ENCODE results near the gene C16orf90. TPM values are rescaled to one million over a fixed set of nuclear protein-coding genes. Genes with fewer than 3 reads are reported as not detected.

C16orf90 gene
- total RNA-seq: not detected

DNA sequence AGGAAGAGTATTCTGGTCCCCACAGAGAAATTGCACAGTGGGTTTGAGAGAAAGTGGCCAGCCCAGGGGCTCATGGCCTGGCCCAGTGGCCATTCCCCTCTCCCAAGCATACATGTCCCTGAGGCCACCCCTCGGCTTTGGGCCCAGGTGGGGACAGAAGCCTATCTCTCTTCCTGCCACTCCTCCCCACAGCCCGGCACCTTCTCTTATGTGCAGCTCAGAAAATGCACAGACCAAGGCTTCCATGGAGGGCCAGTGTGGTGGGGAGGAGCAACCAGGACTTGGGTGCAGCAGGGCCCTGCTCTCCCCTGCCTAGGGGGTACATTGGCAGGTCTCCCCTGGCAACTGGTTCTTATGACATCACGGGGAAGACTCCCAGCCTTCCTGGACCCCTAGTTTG, at the start of gene C16orf90:
C16orf90 (minus strand) TSS at position 314 of the 400 bp plus-strand sequence; CDS start at position 246, 68 bp downstream.
- Histone ChIP-seq H3K27ac (no peak within 1 kb of the TSS), H3K9me3 (no peaks in the 10 kb centered on the region), H3K27me3 (no peaks in the 10 kb centered on the region), H3K36me3 (no peaks in the 10 kb centered on the region), H3K4me1 (no peaks in the 10 kb centered on the region), H3K4me3 (no peak within 1 kb of the TSS)
- TF ChIP-seq CTCF (IDR thresholded peaks at IDR 0.05) (no peak), POLR2A (IDR thresholded peaks at IDR 0.05) (no peak)
- intact Hi-C loops (cut with DNase I; ENCODE audit: low total_unique reads): no loop called here
- DNase-seq: no peak

DNA sequence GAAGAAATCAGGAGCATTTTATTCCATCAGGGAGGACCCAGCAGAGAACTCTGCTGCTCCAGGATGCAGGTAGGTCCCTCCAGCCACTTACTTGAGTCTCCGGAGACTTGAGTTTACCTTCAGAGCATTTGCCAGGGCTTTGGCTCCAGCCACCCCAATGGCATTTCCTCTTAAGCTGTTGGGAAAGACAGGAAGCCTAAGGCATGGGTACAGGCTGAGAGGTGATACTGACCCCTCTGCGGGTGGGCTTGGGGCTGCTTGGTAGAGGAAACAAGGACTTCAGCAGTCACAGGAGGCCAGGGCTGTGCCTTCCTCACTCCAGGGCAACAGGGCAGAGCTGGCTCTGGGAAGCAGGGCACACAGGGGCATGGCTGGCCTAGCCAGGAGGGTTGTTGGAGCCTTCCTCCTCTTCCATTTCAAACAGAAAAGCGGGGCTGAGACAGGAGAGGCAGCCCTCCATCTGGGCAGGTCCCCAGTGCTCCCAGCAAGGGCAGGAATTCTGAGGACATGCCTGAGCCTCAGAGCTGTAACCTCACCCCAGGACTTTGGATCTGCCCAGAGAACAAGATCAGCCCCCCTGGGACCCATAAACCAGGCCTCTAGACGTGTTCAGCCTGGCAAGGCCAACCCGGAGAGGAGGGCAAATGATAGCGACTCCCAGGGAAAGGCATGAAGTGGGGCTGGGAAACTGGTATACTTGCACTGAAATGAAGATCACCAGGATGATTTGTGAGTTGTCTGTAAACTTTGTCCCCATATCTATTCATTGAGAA, 47.5 kb upstream of the C16orf90 start:
- Histone ChIP-seq H3K27ac (no peak overlapping the region), H3K4me1 (no peaks in the 10 kb centered on the region)
- no peak for DNase-seq

GRCh38 chr16:3541527-3542155, 46.4 kb upstream of the C16orf90 start:
- Histone ChIP-seq H3K4me3 (no peak overlapping the region), H3K27me3 (no peaks in the 10 kb centered on the region), H3K27ac (no peak overlapping the region), H3K9me3 (no peaks in the 10 kb centered on the region), H3K4me1 (no peaks in the 10 kb centered on the region), H3K36me3 (no peaks in the 10 kb centered on the region)
- TF ChIP-seq CTCF (IDR thresholded peaks at IDR 0.05) (no peak), POLR2A (IDR thresholded peaks at IDR 0.05) (no peak)
- DNase-seq: no peak
- intact Hi-C loops (cut with DNase I; ENCODE audit: low total_unique reads): no loop called here

More for the DNA sequence above, 47.5 kb upstream of the C16orf90 start:
- Histone ChIP-seq H3K36me3 (no peaks in the 10 kb centered on the region), H3K27me3 (no peaks in the 10 kb centered on the region), H3K4me3 (no peak overlapping the region), H3K9me3 (no peaks in the 10 kb centered on the region)
- intact Hi-C loops (cut with DNase I; ENCODE audit: low total_unique reads): no loop called here
- no peak for TF ChIP-seq POLR2A (IDR thresholded peaks at IDR 0.05)
- no peak for TF ChIP-seq CTCF (IDR thresholded peaks at IDR 0.05)

GRCh38 chr16:3538222-3538621, 42.9 kb upstream of the C16orf90 start:
- Histone ChIP-seq H3K27me3 (no peaks in the 10 kb centered on the region), H3K27ac (no peak overlapping the region), H3K4me3 (no peak overlapping the region), H3K4me1 (no peaks in the 10 kb centered on the region), H3K36me3 (no peaks in the 10 kb centered on the region), H3K9me3 (no peaks in the 10 kb centered on the region)
- TF ChIP-seq POLR2A (IDR thresholded peaks at IDR 0.05) (no peak), CTCF (IDR thresholded peaks at IDR 0.05) (no peak)
- DNase-seq: no peak
- intact Hi-C loops (cut with DNase I; ENCODE audit: low total_unique reads): no loop called here

DNA sequence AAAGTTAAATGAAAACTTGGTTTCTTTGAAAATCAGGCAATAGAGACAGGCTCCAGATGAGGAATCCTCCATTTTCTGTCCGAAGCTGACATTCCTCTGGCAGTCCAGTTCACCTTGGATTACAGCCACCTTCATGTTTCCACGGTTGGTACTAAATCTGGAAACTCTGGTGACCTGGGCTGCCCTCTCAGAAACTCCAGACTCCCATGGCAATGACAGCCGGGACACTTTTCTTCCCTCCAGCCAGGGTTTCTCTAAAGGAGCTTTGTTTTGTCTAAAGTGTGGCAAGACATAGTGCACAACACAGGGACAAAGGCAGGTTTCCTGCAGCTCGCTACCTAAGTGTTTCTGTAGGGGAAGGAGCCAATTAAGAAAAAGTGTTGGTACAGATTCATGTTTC, 41.6 kb upstream of the C16orf90 start:
- Histone ChIP-seq H3K4me1 (no peaks in the 10 kb centered on the region), H3K27ac (peak overlapping the region; percentile 23 to 50), H3K9me3 (no peaks in the 10 kb centered on the region), H3K4me3 (no peak overlapping the region), H3K27me3 (no peaks in the 10 kb centered on the region), H3K36me3 (no peaks in the 10 kb centered on the region)
- TF ChIP-seq CTCF (IDR thresholded peaks at IDR 0.05) (no peak), POLR2A (IDR thresholded peaks at IDR 0.05) (no peak)
- no peak for DNase-seq
- intact Hi-C loops (cut with DNase I; ENCODE audit: low total_unique reads): no loop called here

Data from uterus (tissue), 4 donors.